ENCODE measurements around the gene FAM83D.

- TF ChIP-seq SRF (IDR thresholded peaks at IDR 0.05; ENCODE audit: low read depth, low read length) = no peak
- no peak for TF ChIP-seq SIN3A (conservative IDR thresholded peaks at IDR 0.05 in 1 of 2, IDR thresholded peaks at IDR 0.05 in 1 of 2; ENCODE audit: low read depth in 1 of 2, low read length in 2 of 2)
- no peak for TF ChIP-seq RFX5 (IDR thresholded peaks at IDR 0.05; ENCODE audit: borderline replicate concordance, low read depth, low read length)
- no peak for TF ChIP-seq CTCF (IDR thresholded peaks at IDR 0.05; ENCODE audit: control extremely low read depth in 1 of 3, insufficient read depth in 1 of 3, low read depth in 1 of 3, low read length in 3 of 3)
- no peak for TF ChIP-seq KDM5A (IDR thresholded peaks at IDR 0.05; ENCODE audit: low read length)
- TF ChIP-seq POLR2AphosphoS5 (IDR thresholded peaks at IDR 0.05; ENCODE audit: low read depth, low read length) = no peak
- no peak for TF ChIP-seq EZH2 (IDR thresholded peaks at IDR 0.05; ENCODE audit: low read depth, low read length, severe bottlenecking)
- TF ChIP-seq MAX (IDR thresholded peaks at IDR 0.05) = no peak
- TF ChIP-seq POLR2A (IDR thresholded peaks at IDR 0.05; ENCODE audit: control extremely low read depth in 1 of 2, low read depth in 2 of 2, low read length in 2 of 2) = no peak
- no peak for TF ChIP-seq JUN (IDR thresholded peaks at IDR 0.05; ENCODE audit: low read depth, low read length)
- TF ChIP-seq SUZ12 (IDR thresholded peaks at IDR 0.05; ENCODE audit: low read length) = no peak
- no peak for TF ChIP-seq KDM1A (IDR thresholded peaks at IDR 0.05; ENCODE audit: borderline replicate concordance, low read length)
Measured at GRCh38 chr20:38991814-38992704, 65.8 kb downstream of the FAM83D start.
